Measurements from ENCODE around the gene PDE1C. TPM values are rescaled to one million over a fixed set of nuclear protein-coding genes. Genes with fewer than 3 reads are reported as not detected.

PDE1C gene
- total RNA-seq, 2 donors from 2014 or later, result not detected

GRCh38 chr7:31986878-31987518 lies 83.2 kb downstream of the PDE1C start:
- no peaks in the 10 kb centered on the region for H3K4me1 Mint-ChIP-seq
- no peak overlapping the region for H3K4me3 Mint-ChIP-seq
- ATAC-seq, result no peak

GRCh38 chr7:31982962-31983361 lies 87.2 kb downstream of the PDE1C start:
- no peak for ATAC-seq
- no peak overlapping the region for H3K27ac Mint-ChIP-seq
- DNase-seq, result no peak
- no peaks in the 10 kb centered on the region for H3K36me3 Mint-ChIP-seq (ENCODE audit: low read depth)
- no peaks in the 10 kb centered on the region for H3K4me1 Mint-ChIP-seq
- H3K4me3 Mint-ChIP-seq, result no peak overlapping the region
- H3K27me3 Mint-ChIP-seq, result no peaks in the 10 kb centered on the region
- no peaks in the 10 kb centered on the region for H3K9me3 ChIP-seq (ENCODE audit: control insufficient read depth, low read length, poor library complexity, severe bottlenecking)

More at GRCh38 chr7:31986878-31987518, 83.2 kb downstream of the PDE1C start:
- no peaks in the 10 kb centered on the region for H3K36me3 Mint-ChIP-seq (ENCODE audit: low read depth)
- no peak for DNase-seq
- H3K9me3 ChIP-seq (ENCODE audit: control insufficient read depth, low read length, poor library complexity, severe bottlenecking), result no peaks in the 10 kb centered on the region
- H3K27ac Mint-ChIP-seq, result no peak overlapping the region
- no peaks in the 10 kb centered on the region for H3K27me3 Mint-ChIP-seq

- DNase-seq (no peak), ATAC-seq (no peak)
- Mint-ChIP-seq H3K4me3 (no peak overlapping the region), H3K4me1 (no peaks in the 10 kb centered on the region), H3K36me3 (ENCODE audit: low read depth) (no peaks in the 10 kb centered on the region), H3K27me3 (no peaks in the 10 kb centered on the region), H3K27ac (no peak overlapping the region)
- no peaks in the 10 kb centered on the region for H3K9me3 ChIP-seq (ENCODE audit: control insufficient read depth, low read length, poor library complexity, severe bottlenecking)
Observed at GRCh38 chr7:31981874-31982390, 88.3 kb downstream of the PDE1C start.

DNA sequence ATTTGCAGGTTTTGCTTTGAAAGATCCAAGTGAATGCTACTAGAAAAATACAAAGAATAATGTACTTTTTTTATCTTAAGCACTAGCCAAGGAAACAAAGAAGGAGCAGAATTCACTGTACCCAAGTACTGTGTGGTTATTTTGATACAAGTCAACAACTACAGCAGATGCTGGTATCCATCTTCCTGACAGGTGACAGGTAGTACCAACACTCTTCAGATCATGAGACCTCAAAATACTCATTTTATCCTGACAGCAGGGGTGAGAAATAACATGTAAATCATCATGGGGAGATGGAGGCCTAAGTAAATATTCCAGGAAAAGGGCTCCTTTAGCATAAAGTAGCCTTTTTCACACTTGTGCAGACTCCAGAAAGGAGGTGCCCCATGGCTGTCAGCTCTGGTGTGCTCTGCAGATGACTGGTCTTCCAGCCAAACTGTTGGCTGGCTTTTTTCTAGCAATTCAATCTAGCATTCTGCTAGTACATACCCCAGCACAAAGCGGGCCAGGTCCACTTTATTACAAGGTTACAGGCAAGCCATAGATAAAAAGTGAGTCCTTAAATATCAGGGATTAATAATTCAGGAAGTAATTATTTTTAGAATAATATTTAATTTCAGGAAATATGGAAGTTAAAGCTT lies 90.4 kb downstream of the PDE1C start:
- Mint-ChIP-seq H3K4me1 (no peaks in the 10 kb centered on the region), H3K27ac (no peak overlapping the region), H3K4me3 (no peak overlapping the region), H3K36me3 (ENCODE audit: low read depth) (no peaks in the 10 kb centered on the region), H3K27me3 (no peaks in the 10 kb centered on the region)
- no peaks in the 10 kb centered on the region for H3K9me3 ChIP-seq (ENCODE audit: control insufficient read depth, low read length, poor library complexity, severe bottlenecking)
- DNase-seq (no peak), ATAC-seq (no peak)

DNA sequence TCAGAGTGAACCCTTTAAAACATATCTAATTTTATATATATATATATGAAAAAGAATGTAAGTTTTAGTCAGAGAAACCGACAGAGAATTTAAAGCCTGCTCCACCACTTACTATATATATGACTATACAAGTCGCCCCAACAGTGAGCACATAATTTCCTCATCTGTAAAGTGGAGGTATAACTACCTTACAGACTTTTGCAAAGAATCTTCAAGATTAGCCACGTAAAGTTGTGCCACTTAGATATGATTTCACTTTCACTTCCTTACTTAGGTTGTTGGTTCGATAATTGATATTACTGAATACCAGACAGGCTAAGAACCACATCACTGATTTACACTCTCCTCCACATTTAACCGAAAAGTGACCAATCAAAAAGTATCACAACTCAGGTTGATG lies 94.7 kb downstream of the PDE1C start:
- no peaks in the 10 kb centered on the region for H3K36me3 Mint-ChIP-seq (ENCODE audit: low read depth)

GRCh38 chr7:31974351-31974750 lies 95.9 kb downstream of the PDE1C start:
- no peaks in the 10 kb centered on the region for H3K27me3 Mint-ChIP-seq
- H3K9me3 ChIP-seq (ENCODE audit: control insufficient read depth, low read length, poor library complexity, severe bottlenecking), result no peaks in the 10 kb centered on the region
- H3K4me3 Mint-ChIP-seq, result no peak overlapping the region
- H3K4me1 Mint-ChIP-seq, result no peaks in the 10 kb centered on the region
- DNase-seq, result no peak
- ATAC-seq, result no peak
- H3K27ac Mint-ChIP-seq, result no peak overlapping the region
- no peaks in the 10 kb centered on the region for H3K36me3 Mint-ChIP-seq (ENCODE audit: low read depth)

More for the DNA sequence above, 94.7 kb downstream of the PDE1C start:
- ATAC-seq, result no peak
- H3K9me3 ChIP-seq (ENCODE audit: control insufficient read depth, low read length, poor library complexity, severe bottlenecking), result no peaks in the 10 kb centered on the region
- DNase-seq, result no peak
- H3K27ac Mint-ChIP-seq, result no peak overlapping the region
- no peaks in the 10 kb centered on the region for H3K27me3 Mint-ChIP-seq
- H3K4me1 Mint-ChIP-seq, result no peaks in the 10 kb centered on the region
- H3K4me3 Mint-ChIP-seq, result no peak overlapping the region

DNA sequence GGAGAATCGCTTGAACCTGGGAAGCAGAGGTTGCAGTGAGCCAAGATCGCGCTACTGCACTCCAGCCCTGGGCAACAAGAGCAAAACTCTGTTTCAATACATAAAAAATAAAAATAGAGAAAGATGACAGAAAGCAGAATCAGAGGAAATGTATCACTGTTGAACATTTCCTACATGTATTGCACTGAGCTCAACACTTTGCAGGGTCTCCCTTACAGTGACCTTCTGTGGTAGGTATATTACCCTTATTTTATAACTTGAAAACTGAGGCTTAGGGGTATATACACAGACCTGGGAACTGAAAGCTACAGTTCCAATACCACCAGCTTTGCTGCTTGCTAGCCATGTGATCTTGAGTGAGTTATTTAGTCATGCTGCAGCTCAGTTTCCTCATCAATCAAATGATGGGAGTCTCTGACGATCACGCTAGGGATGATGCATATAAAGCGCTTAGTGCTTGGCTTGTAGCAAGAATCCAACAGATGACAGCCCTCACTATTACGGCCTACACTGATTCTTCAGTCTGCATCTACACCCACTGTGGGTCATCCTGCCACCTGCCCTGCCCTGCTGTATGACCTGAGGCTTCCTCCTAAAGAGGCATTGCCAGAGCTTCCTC lies 99.0 kb downstream of the PDE1C start:
- DNase-seq (no peak), ATAC-seq (no peak)
- no peaks in the 10 kb centered on the region for H3K36me3 Mint-ChIP-seq (ENCODE audit: low read depth)
- H3K27ac Mint-ChIP-seq, result no peak overlapping the region
- H3K9me3 ChIP-seq (ENCODE audit: control insufficient read depth, low read length, poor library complexity, severe bottlenecking), result no peaks in the 10 kb centered on the region
- H3K27me3 Mint-ChIP-seq, result no peaks in the 10 kb centered on the region
- no peak overlapping the region for H3K4me3 Mint-ChIP-seq
- H3K4me1 Mint-ChIP-seq, result no peaks in the 10 kb centered on the region

DNA sequence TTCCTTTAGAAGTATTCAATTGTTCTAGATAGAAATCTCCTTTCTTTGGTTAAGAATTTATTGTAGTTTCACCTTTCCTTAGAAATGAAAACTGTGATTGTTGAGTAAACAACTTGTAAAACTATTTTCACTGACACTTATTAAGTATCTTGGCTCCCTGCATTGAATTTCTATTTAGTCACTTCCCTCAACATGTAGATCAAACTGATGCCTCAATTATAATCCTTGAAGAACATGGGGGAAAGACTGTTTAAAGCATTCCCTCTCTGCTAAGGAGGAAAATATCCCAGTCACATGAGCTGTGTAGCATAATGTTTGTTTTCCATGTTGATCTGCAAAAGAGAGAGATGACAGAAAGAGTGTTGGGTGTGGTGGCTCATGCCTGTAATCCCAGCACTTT lies 99.7 kb downstream of the PDE1C start:
- H3K27ac Mint-ChIP-seq, result no peak overlapping the region
- no peaks in the 10 kb centered on the region for H3K27me3 Mint-ChIP-seq
- ATAC-seq (no peak), DNase-seq (no peak)
- H3K9me3 ChIP-seq (ENCODE audit: control insufficient read depth, low read length, poor library complexity, severe bottlenecking), result no peaks in the 10 kb centered on the region
- no peak overlapping the region for H3K4me3 Mint-ChIP-seq
- no peaks in the 10 kb centered on the region for H3K4me1 Mint-ChIP-seq
- H3K36me3 Mint-ChIP-seq (ENCODE audit: low read depth), result no peaks in the 10 kb centered on the region

GRCh38 chr7:31963569-31964175 lies 106.5 kb downstream of the PDE1C start:
- no peak overlapping the region for H3K4me3 Mint-ChIP-seq

DNA sequence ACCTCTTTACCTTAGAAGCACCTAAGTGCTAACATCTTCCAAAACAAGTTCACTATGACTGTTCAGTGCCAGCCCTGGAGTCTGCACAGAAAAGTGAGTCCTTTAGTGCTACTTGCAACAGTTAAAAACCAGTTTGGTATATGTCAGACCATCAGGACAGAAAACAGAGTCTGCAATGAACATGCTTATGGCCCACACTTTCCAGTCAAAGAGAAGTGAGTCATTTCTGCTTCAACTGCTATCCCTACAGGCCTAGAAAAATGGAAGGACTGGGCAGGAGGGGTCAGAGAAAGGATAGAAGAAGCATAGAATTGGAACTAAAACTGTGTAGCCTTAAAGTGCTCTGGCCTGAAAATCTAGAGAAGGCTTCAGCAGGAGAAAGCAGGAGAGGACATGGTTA lies 108.0 kb downstream of the PDE1C start:
- Mint-ChIP-seq H3K4me3 (no peak overlapping the region), H3K27ac (no peak overlapping the region), H3K36me3 (ENCODE audit: low read depth) (no peaks in the 10 kb centered on the region), H3K4me1 (no peaks in the 10 kb centered on the region), H3K27me3 (no peaks in the 10 kb centered on the region)
- H3K9me3 ChIP-seq (ENCODE audit: control insufficient read depth, low read length, poor library complexity, severe bottlenecking), result no peaks in the 10 kb centered on the region
- no peak for ATAC-seq
- DNase-seq, result no peak

More at GRCh38 chr7:31963569-31964175, 106.5 kb downstream of the PDE1C start:
- H3K4me1 Mint-ChIP-seq, result no peaks in the 10 kb centered on the region
- H3K9me3 ChIP-seq (ENCODE audit: control insufficient read depth, low read length, poor library complexity, severe bottlenecking), result no peaks in the 10 kb centered on the region
- H3K27me3 Mint-ChIP-seq, result no peaks in the 10 kb centered on the region
- no peaks in the 10 kb centered on the region for H3K36me3 Mint-ChIP-seq (ENCODE audit: low read depth)
- no peak overlapping the region for H3K27ac Mint-ChIP-seq
- DNase-seq (no peak), ATAC-seq (no peak)

- H3K9me3 ChIP-seq (ENCODE audit: control insufficient read depth, low read length, poor library complexity, severe bottlenecking), result no peaks in the 10 kb centered on the region
- H3K4me3 Mint-ChIP-seq, result no peak overlapping the region
- H3K27me3 Mint-ChIP-seq, result no peaks in the 10 kb centered on the region
- no peak for DNase-seq
- no peak overlapping the region for H3K27ac Mint-ChIP-seq
- no peaks in the 10 kb centered on the region for H3K36me3 Mint-ChIP-seq (ENCODE audit: low read depth)
- no peaks in the 10 kb centered on the region for H3K4me1 Mint-ChIP-seq
- no peak for ATAC-seq
Observed at GRCh38 chr7:31958226-31958625, 112.0 kb downstream of the PDE1C start.

- no peak for DNase-seq
- no peak for ATAC-seq
- no peaks in the 10 kb centered on the region for H3K36me3 Mint-ChIP-seq (ENCODE audit: low read depth)
- H3K27ac Mint-ChIP-seq, result no peak overlapping the region
- H3K4me1 Mint-ChIP-seq, result no peaks in the 10 kb centered on the region
- no peaks in the 10 kb centered on the region for H3K9me3 ChIP-seq (ENCODE audit: control insufficient read depth, low read length, poor library complexity, severe bottlenecking)
- H3K4me3 Mint-ChIP-seq, result no peak overlapping the region
- no peaks in the 10 kb centered on the region for H3K27me3 Mint-ChIP-seq
Observed at GRCh38 chr7:31957756-31958155, 112.5 kb downstream of the PDE1C start.

- Mint-ChIP-seq H3K27ac (no peak overlapping the region), H3K4me1 (no peaks in the 10 kb centered on the region), H3K36me3 (ENCODE audit: low read depth) (no peaks in the 10 kb centered on the region), H3K4me3 (no peak overlapping the region), H3K27me3 (no peaks in the 10 kb centered on the region)
- ATAC-seq (no peak), DNase-seq (no peak)
- no peaks in the 10 kb centered on the region for H3K9me3 ChIP-seq (ENCODE audit: control insufficient read depth, low read length, poor library complexity, severe bottlenecking)
Observed at GRCh38 chr7:31957090-31957720, 113.0 kb downstream of the PDE1C start.

Measured in T-helper 17 cell (primary cell).